Activated naive CD8-positive, alpha-beta T cell treated with anti-CD3 and anti-CD28 coated beads, Interleukin-2, amount 10 ng/mL, durations not matched to agents 7 days and 5 days (primary cell): ENCODE results near the gene HCST. TPM values are rescaled to one million over a fixed set of nuclear protein-coding genes. Genes with fewer than 3 reads are reported as not detected.

Experiments
- total RNA-seq, 2 experiments: library from RNA; stranded (reverse); gene quantifications; one replicate each; pipeline ENCODE4 v1.2.3, GENCODE V29; 2021

HCST gene
- total RNA-seq, 2 experiments from 2014 or later, result 186 to 190 TPM

Other genes starting within 250 kb of the HCST start
- 1 to 10 TPM in 1 of 2 experiments, under 1 TPM in 1; 0.88 to 1.7 TPM for gene UPK1A, start 236.0 kb upstream of the HCST start, total RNA-seq
- gene ZBTB32, start 198.0 kb upstream of the HCST start, total RNA-seq, result 10 to 100 TPM; 24.5 to 33.6 TPM
- gene KMT2B, start 184.5 kb upstream of the HCST start, total RNA-seq, result 10 to 100 TPM; 74.6 to 75.9 TPM
- gene IGFLR1, start 160.1 kb upstream of the HCST start, total RNA-seq, result 10 to 100 TPM; 63.0 to 63.4 TPM
- 10 to 100 TPM; 31.9 to 33.1 TPM for gene U2AF1L4, start 157.1 kb upstream of the HCST start, total RNA-seq
- gene PSENEN, start 156.9 kb upstream of the HCST start, total RNA-seq, result 10 to 100 TPM; 35.7 to 36.3 TPM
- 10 to 100 TPM; 18.3 to 22.4 TPM for gene LIN37, start 154.0 kb upstream of the HCST start, total RNA-seq
- under 1 TPM in 1 of 2 experiments, not detected in 1; 0.36 TPM for gene HSPB6, start 145.5 kb upstream of the HCST start, total RNA-seq
- gene PROSER3, start 144.4 kb upstream of the HCST start, total RNA-seq, result 10 to 100 TPM; 53.0 to 59.9 TPM
- gene ARHGAP33, start 127.0 kb upstream of the HCST start, total RNA-seq, result 10 to 100 TPM; 64.4 to 76.5 TPM
- gene PRODH2, start 89.7 kb upstream of the HCST start, total RNA-seq, result not detected
- under 1 TPM in 1 of 2 experiments, not detected in 1; 0.40 TPM for gene NPHS1, start 50.0 kb upstream of the HCST start, total RNA-seq
- gene KIRREL2, start 45.6 kb upstream of the HCST start, total RNA-seq, result 1 to 10 TPM; 2.9 to 3.0 TPM
- 1 to 10 TPM; 1.2 to 1.4 TPM for gene APLP1, start 34.0 kb upstream of the HCST start, total RNA-seq
- gene NFKBID, start 2.0 kb upstream of the HCST start, total RNA-seq, result 10 to 100 TPM; 40.7 to 48.7 TPM
- 10 to 100 TPM; 10.6 to 11.2 TPM for gene TYROBP, start 5.8 kb downstream of the HCST start, total RNA-seq
- 10 to 100 TPM; 10.7 to 12.4 TPM for gene LRFN3, start 33.8 kb downstream of the HCST start, total RNA-seq
- 10 to 100 TPM; 22.2 to 22.8 TPM for gene SDHAF1, start 92.7 kb downstream of the HCST start, total RNA-seq
- gene SYNE4, start 106.3 kb downstream of the HCST start, total RNA-seq, result 1 to 10 TPM; 3.3 to 3.8 TPM
- gene ALKBH6, start 111.7 kb downstream of the HCST start, total RNA-seq, result 10 to 100 TPM; 56.4 to 61.1 TPM
- gene CLIP3, start 130.3 kb downstream of the HCST start, total RNA-seq, result 1 to 10 TPM; 1.4 to 2.2 TPM
- 1 to 10 TPM; 6.4 to 6.7 TPM for gene THAP8, start 151.8 kb downstream of the HCST start, total RNA-seq
- gene WDR62, start 152.4 kb downstream of the HCST start, total RNA-seq, result 10 to 100 TPM; 24.9 to 27.8 TPM
- not detected for gene OVOL3, start 208.6 kb downstream of the HCST start, total RNA-seq
- 10 to 100 TPM; 46.1 to 49.8 TPM for gene POLR2I, start 212.3 kb downstream of the HCST start, total RNA-seq
- 100 to 1,000 TPM; 150 to 152 TPM for gene TBCB, start 212.9 kb downstream of the HCST start, total RNA-seq
- 100 to 1,000 TPM; 400 to 405 TPM for gene CAPNS1, start 237.5 kb downstream of the HCST start, total RNA-seq
- not detected for gene COX7A1, start 249.9 kb downstream of the HCST start, total RNA-seq